Germinal center (tissue), 1 donor: Measurements from ENCODE around the gene BRCA1.

ENCODE experiments used
- DNase-seq: peaks from one replicate; pipeline ENCODE4 v3.0.0; 2012; ENCODE audit warnings: mixed read lengths, low spot score

BRCA1 gene

DNA sequence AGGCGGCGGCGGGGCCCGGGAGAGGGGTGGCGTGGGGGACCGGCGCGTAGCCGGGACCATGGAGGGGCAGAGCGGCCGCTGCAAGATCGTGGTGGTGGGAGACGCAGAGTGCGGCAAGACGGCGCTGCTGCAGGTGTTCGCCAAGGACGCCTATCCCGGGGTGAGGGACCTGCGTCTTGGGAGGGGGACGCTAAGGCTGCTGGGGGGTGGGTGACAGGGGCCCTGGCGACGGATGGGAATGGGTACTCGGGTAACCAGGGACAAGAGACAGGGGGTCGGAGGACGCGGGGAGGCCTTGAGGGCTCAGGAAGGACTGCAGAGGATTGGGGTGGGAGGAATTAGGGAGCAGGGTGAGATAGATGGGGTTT, 99.9 kb downstream of the BRCA1 start:
- DNase-seq = no peak

DNA sequence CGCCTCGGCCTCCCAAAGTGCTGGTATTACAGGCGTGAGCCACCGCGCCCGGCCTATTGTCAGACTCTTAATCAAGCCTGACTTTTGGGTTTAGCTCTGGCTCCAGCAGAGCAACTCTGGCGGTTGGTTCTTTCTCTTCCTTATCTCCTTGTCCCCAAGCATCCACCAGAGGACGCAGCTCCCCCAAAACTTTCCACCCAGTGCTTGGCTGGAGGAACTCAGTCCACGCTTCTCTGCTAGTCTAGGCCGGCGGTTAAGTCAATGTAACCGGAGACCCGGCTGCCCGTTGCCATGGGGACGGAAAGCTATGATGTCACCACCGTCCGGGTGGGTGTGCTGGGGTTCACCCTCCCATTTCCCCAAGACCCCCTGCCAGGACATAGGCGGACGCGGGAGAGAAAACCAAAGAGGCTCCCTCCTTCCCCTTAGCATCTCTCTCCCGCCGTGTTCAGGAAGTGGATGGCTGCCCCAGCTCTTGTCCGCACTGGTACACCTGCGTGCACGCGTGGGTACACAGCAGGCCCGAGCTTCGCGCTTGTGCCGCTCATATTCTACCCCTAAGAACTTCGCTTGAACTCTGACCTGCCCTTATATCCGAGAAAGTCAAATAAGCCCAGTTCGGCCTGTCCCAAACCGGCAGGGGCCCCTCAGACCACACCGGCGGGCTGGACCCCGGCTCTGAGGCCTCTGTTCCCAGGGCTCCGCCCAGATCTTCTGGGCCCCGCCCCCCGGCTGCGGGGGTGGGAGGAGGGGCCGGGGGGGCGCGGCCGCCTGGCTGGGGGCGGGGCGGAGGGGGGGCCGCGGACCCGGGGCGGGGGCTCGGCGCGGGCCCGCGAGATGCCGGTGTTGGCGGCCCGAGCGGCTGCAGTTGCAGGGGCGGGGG, 100.5 kb downstream of the BRCA1 start, which contains the start of gene RND2:
Gene RND2 (plus strand): TSS at position 825 of the 883 bp plus-strand sequence. CDS start 117 bp downstream, outside the sequence.
- peak; percentile 86 for DNase-seq

DNA sequence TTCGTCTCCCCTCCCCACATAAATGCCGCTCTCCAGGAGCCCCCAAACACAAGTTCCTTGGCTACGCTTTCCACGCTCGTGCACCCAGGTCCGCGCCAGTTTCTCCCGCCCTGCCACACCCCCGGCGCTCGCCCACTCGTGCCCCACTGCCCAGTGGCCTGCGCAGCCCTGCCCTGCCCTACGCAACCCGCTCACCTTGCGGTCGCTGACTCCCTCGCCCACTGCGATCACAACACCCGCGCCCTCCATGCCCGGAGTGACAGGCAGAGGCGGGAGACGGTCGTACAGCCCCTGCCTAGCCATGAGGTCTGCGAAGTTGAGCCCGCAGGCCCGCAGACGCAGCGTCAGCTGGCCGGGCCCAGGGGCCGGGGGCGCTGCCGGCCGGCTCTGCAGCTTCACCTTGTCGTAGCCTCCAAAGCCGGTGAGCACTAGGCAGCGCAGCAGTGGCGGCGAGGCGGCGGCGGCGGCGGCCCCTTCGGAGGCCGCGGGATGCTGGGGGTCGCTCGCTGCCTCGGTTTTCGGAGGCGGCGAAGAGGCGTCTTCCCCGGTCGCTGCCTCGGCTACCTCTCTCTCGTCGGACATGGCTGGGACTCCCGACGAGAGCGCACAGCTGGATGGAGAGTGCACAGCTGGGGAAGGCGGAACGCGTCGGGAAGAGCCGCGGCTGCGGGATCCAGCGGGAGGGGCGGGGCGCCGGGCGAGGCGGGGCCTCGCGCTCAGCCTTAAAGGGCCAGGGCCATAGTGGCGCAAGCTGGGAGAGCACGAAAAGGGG, 103.2 kb downstream of the BRCA1 start, which contains the start of gene VAT1:
Gene VAT1 (minus strand): TSS at position 645 of the 772 bp plus-strand sequence. CDS start 63 bp downstream, at position 582.
- peak; percentile 79 for DNase-seq

DNA sequence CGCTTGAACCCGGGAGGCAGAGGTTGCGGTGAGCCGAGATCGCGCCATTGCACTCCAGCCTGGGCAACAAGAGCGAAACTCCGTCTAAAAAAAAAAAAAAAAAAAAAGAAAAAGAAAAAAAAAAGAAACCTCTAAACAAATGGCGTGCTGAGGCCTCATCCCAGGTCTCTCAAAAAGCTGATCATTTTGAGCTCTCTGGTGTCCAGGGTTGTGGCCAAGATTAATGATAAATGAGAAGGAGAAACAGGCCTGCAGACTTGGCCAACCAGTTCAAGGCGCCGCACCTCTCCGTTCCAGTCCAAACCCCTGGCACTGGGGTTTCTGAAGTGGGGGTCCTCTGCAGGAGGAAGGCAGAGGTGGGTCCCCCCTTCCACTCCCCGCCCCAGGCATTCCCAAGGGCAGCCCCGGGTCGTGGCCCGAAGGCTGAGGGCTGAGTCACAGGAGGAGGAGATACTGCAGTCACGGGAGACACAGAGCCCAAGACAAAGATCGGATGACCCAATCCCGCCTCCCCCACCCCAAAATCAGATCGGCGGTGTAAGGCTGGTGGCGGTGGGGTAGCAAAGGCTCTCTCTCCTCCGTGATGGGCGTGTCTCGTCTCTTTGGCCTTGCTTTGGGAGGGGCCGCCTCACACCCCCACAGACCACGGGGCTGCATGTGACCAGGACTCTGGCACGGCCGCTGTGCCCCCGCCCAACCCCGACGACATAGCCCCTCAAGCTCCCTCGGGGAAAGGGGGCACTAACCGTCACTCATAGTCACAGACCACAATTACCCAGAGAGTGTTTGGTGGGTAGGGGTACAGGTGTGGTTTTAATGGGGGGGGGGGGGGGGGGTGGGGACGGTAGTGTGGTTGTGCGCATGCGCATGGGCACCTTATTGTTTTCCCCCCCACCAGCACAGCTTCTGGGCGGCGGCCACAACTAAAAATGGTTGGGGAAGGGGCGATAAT, 104.1 kb downstream of the BRCA1 start:
- peak; percentile 71 for DNase-seq

DNA sequence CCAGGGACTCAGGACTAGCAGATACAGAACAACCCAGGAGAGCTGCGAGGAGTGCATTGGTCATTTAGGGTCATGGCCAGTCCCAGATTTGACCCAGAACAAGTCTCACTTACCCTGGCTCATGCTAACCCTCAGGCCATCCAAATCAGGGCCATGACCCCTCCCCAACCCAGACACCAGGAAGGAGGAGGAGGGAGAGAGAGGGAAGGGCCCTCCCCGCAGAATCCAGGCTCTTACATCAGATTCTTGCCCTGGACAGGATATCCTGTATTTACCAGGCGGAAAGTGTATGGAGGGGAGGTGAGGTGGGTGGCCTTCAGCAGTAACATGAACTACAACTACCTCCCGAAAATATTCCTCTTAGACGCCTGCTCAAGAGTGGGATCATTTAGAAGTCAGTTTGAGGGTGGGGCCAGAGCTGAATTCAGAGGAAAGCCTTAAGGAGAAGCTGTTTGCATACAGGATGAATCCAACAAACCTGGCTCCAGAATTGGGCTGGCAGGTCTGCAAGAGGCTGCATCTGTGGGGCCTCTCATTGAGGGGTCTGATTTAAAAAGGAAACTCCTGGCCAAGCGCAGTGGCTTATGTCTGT, 105.0 kb downstream of the BRCA1 start:
- no peak for DNase-seq

DNA sequence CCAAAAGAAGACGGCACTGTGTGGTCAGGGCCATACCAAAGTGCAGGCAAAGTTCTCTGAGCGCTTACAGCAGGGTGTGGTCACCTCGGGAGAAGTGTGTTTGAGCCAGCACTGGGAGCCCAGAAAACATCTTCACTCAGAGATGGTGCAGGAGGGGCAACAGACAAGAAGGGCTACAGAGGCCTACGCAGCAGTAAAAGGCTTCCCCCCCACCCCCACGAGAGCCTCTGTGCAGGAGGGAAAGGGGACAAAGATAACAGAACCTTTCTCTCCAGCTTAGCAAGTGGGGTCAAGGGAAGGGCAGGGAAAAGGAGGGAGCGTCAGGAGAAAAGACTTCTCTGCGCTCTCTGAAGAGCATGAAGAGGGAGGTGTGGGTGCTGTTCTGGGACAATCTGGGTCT, 105.7 kb downstream of the BRCA1 start:
- DNase-seq = no peak

DNA sequence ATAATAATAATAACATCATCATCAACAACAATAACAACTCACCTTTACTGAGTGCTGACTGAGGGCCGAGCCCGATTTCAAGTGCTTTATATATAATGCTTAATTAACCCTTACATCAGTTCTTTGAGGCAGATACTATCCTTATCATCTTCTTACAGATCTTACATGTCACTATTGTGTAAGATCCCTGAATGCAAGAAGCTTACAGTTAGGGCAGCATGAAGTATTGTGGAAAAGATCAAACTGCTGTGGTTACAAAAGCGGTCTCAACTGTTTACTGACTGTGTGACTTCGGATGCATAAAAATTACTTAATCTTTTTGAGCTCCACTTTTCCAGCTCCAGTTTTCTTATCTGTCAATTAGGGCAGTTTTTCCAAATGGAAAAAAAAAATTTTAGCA, 106.2 kb downstream of the BRCA1 start:
- no peak for DNase-seq

DNA sequence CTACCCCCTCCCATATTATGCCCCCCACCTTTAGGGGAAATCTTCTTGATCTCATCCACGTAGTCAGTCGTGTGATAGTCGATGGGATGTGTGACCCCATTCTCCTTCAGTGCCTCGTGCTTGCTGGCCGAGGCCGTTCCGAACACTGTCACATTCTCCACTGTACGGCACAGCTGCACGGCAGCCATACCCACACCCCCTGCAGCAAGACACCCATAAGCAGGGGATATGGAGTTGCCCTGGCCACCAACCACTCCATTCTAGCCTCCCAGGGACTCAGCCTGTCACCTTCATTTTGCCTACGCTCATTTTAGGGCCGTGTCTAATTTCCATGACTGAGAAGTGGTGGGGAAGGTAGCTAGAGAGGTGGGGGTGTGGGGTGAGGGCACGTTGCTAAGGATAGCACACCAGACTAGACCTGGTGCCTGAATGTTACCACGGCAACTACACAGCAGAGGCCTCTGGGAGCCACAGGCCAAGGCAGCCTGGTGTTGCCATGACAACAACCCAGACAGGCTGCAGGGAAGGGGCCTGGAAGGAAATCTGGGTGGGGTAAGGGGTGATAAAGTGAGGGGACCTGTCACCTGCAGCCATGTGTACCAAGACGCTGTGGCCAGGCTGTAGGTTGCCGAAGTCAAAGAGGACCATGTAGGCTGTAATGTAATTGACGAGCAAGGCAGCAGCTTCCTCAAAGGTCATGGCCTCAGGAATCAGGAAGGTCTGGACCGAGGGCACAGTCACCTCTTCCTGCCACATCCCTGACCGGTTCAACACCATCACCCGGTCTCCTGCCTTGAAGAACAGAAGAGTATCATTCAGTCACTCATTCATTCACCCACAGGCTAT, 106.9 kb downstream of the BRCA1 start:
- no peak for DNase-seq

DNA sequence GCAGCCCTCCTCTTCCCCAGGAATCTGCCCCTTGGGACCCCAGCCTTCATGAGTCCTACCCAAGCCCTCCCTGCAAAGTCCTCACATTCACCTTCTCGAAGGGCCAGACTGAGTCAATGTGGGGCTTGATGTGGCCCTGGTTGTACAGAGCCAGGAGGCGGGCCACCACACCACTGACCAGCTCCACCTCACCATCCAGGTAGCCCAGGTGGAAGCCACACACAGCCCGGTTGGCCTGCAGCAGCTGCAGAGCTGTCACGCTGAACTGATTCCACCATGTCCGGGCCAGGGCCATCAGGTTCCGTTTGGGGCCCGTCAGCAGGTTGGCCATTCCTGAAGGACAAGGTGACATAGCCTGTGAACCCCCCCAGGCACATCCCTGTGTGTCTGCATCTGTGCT, 108.9 kb downstream of the BRCA1 start:
- DNase-seq = no peak

DNA sequence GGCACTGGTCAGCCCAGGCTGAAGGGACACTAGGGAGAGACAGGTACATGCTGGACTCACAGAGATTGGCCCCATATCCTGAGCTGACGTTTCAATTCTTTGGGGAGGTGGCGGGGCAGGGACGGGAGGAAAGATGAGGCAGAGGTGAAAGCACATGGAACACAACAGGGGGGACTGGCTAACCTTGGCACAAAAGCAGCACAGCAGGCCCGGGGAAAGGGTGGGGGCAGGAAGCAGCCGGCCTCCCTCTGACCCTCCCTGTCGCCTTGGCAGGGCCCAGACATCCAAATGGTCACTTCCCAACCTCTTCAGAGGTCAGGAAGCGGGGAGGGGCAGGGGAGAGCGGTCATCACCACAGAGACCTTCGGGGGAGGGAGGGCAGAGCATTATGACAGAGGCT, 109.6 kb downstream of the BRCA1 start:
- DNase-seq = no peak

DNA sequence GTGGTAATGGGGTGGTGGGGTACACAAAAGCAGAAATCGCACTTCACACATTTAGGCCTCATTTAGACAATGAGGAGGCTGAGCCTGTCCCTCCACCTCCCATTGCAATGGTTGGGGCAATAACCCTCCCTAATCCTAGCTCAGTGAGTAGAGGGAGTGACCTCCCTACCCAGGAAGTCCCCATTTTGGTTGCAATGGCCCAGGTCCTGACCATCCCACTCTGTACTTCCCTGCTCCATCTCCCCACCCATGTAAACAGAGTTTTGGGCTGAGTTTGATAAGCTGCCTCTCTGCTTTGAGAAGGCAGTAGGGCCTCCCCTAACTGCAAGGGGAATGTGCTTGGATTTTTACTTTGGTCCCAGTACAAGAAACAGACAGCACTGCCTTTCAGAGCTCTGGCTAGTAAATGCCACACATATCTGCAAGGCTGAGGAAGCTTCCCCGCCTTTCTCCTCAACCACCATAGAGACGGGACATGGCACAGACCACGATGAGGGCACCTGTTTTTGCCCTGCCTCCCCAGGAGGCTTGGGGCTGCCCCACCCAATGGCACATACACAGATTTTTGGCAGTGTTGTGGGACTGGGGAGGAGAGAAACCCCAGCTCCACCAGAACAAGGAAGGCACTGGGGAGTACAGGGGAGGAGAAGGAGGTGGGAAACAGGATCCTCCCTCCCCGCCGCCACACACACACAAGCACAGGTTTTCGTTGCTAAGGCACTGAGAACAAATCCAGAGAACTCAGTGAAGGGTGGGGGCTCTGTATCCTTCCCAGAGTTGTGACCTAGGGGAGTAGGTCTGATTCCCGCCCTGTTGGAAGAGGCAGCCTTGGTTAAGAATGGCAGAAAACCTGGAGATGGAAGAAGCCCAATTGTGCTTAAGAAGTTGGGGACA, 110.3 kb downstream of the BRCA1 start:
- no peak for DNase-seq

DNA sequence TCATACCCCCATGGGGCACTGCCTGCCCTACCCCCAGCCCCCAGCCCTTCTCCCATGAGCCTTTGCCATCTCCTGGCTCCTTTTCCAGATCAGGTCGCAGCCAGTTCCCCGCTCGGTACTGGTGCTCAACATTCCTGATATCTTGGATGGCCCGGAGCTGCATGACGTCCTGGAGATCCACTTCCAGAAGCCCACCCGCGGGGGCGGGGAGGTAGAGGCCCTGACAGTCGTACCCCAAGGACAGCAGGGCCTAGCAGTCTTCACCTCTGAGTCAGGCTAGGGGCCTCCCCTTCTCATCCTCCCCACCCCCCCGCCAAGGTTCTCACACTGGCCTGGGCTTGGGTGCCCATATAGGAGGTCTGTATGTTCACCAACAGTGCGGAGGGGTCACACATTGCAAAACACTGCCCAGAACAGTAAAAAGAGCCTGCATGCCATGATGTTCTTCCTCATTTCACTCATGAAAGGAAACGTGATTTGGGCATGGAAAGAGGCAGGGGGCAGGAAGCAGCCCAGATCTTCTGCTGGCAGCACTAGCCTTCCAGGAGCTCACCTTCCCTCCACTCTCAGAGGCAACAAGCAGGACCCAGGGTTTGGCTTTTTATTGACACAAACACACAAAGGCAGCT, 111.0 kb downstream of the BRCA1 start:
- no peak for DNase-seq

DNA sequence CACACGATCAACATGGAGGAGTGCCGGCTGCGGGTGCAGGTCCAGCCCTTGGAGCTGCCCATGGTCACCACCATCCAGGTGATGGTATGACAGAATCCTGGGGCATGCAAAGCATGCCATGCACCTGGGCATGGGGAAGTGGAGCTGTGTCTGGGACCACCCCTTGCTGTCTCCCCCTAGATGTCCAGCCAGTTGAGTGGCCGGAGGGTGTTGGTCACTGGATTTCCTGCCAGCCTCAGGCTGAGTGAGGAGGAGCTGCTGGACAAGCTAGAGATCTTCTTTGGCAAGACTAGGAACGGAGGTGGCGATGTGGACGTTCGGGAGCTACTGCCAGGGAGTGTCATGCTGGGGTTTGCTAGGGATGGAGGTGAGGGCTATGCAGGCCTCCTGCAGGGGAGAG, 111.9 kb downstream of the BRCA1 start:
- DNase-seq = no peak

DNA sequence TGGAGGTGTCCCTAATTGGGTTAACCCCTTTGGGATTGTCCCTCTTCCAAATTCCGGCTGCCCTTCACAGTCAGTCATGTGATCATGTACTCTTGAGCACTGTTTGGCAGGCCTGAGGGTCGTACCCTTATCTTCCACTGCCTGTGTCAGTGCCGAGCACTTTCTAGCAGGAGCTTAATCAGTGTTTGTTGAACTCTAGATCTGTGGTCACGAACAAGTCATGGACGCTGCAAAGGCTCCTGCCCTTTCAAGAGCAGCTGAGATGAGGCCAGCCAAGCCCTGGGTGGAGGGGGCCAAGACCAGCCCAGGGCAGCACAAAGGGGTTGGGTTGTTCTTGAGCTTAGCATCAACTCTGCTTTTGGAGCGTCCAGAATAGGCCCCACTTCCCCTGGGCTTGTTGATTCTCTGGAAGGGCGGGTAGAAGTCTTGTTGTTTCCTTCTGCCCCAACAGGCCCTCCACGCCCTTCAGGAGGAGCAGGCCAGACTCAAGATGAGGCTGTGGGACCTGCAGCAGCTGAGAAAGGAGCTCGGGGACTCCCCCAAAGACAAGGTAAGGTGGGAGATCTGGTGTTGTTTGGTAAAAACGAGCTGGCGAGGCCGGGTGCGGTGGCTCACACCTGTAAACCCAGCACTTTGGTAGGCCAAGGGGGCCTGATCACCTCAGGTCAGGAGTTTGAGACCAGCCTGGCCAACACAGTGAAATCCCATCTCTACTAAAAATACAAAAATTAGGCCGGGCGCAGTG, 113.3 kb downstream of the BRCA1 start:
- DNase-seq = no peak

DNA sequence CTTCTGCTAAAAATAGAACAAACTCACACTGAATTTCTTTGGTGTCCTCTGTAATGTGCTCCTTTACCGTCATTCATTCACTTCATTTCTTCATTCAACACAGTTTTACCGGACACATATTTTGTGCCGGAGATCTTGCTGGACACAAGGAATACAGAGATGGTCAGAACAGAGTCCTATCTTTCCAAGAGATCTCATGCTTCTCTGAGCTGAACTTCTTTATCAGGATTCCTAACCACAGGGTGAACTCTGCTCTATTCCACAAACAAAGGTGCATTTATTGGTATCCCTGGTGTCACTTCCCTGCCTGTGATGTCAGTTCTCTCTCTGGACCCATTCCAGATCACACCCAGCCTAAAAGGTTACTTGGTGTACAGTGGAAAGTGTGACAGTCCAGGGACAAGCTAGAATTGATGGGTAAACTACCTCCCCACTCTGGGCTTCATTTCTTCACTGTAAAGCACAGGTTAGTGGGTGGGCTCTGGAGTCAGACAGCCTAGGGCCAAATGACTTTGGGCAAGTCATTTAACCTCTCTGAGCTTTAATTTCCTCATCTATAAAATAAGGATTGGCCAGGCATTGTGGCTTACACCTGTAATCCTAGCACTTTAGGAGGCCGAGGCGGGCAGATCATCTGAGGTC, 114.4 kb downstream of the BRCA1 start:
- DNase-seq = no peak

DNA sequence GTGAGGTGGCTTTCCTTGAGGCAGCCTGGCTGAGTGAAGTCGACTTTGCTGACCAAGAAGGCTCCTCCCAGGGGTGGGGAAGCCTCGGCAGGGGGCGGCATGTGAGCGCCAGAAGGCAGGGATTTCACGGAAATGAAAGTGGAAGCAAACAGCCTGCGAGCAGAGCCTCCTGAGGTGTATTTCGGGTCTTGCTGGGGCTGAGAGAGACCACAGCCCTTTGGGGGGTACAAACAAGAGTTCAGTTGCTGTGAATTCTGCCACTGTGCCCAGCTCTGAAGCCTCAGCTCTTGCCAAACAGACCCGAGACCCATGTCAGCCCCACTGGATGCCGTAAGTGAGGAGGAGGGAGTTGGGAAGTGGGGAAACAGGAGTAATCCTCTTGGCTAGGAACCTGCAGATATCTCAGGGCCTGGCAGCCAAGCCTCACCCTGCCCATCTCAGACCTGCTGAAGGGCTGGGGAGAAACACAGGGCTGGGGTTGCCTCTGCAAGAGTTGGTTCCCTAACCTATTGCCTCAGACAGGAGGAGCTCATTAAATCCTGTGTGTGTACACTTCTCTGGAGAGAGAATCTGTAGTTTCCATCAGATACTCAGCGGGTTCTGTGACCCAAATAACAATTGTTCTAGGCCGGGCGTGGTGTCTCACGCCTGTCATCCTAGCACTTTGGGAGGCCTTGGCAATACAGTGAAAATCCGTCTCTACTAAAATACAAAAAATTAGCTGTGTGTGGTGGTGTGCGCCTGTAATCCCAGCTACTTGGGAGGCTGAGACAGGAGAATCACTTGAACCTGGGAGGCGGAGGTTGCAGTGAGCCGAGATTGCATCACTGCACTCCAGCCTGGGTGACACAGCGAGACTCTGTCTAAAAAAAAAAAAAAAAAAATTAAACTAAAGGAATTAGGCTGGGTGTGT, 118.3 kb downstream of the BRCA1 start, which contains the start of gene IFI35:
Gene IFI35 (plus strand): TSS at position 146 of the 913 bp plus-strand sequence. CDS start 164 bp downstream, at position 310.
- peak; percentile 83 for DNase-seq
